Measurements from ENCODE around the gene ALOX5AP. TPM values are rescaled to one million over a fixed set of nuclear protein-coding genes. Genes with fewer than 3 reads are reported as not detected.

ALOX5AP gene
- total and polyA plus RNA-seq, 4 donors = 17.9 to 753 (median 111) TPM

DNA sequence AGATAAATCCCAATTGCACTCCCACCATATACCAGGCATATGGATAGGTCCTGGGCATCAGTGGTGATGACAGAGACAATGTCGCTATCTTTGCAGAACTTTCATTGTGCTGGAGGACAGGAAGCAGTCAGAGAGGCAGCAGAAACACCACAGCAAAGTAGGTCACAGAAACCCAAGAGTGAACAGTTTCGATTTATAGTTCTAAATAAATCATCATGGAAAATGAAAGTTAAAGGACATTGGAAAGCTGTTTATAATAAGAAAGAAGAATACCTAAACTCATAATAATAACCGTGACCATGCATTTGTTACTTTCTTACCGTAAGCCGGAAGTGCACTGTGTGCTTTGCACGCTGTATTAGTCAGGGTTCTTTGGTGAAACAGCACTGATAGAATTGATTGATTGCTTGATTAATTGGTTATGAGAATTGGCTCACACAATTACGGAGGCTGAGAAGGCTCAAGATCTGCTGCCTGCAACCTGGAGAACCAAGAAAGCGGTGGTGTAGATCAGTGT, 38.9 kb downstream of the ALOX5AP start:
- H3K36me3 ChIP-seq (ENCODE audit: control insufficient read depth in 4 of 4, insufficient read depth in 4 of 4, low read length in 4 of 4) = no peaks in the 10 kb centered on the region
- H3K4me1 ChIP-seq (ENCODE audit: control insufficient read depth in 5 of 5, insufficient read depth in 5 of 5, low read length in 5 of 5) = peaks cover 0 to 2% (median 0%) of the 10 kb centered on the region in 5 donors
- H3K27me3 ChIP-seq (ENCODE audit: control insufficient read depth in 3 of 3, insufficient read depth in 3 of 3, low read length in 2 of 3) = no peaks in the 10 kb centered on the region
- no peak for DNase-seq
- TF ChIP-seq, protein P1, sequence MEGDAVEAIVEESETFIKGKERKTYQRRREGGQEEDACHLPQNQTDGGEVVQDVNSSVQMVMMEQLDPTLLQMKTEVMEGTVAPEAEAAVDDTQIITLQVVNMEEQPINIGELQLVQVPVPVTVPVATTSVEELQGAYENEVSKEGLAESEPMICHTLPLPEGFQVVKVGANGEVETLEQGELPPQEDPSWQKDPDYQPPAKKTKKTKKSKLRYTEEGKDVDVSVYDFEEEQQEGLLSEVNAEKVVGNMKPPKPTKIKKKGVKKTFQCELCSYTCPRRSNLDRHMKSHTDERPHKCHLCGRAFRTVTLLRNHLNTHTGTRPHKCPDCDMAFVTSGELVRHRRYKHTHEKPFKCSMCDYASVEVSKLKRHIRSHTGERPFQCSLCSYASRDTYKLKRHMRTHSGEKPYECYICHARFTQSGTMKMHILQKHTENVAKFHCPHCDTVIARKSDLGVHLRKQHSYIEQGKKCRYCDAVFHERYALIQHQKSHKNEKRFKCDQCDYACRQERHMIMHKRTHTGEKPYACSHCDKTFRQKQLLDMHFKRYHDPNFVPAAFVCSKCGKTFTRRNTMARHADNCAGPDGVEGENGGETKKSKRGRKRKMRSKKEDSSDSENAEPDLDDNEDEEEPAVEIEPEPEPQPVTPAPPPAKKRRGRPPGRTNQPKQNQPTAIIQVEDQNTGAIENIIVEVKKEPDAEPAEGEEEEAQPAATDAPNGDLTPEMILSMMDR (IDR thresholded peaks at IDR 0.05; ENCODE audit: control extremely low read depth, extremely low read depth) = no peak
- no peaks in the 10 kb centered on the region for H3K9me3 ChIP-seq (ENCODE audit: control insufficient read depth in 4 of 4, insufficient read depth in 3 of 4, low read length in 3 of 4)
- no peak overlapping the region for H3K9ac ChIP-seq (ENCODE audit: insufficient read depth in 1 of 2, low read length in 2 of 2)
- no peak overlapping the region for H3K27ac ChIP-seq (ENCODE audit: low read depth in 1 of 2, low read length in 1 of 2)
- H3K4me3 ChIP-seq = no peak overlapping the region
- WGBS, 2 donors = 79 to 89% methylated on average over 8 of the region's 8 CpGs
- ATAC-seq (ENCODE audit: insufficient read depth, low FRiP score) = no peak

DNA sequence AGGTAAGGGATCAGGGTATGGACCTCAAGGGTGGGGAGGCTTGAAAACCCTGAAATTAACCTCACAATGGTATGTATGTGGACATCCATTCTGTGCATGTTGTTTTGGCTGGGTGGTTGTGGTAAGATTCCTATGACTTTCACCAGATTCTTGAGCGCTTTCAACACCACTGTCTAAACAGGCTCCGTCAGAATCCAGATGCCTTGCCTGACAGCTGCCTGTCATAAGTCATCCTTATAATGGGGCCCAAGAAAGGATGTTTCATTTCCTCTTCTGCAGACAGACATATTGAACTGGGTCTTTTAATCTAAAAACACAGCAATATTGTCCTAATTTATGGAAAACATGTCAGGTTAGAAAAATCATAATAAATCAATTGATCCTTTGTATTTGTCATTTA, 41.3 kb downstream of the ALOX5AP start:
- H3K27ac ChIP-seq (ENCODE audit: low read depth in 1 of 2, low read length in 1 of 2) = no peak overlapping the region
- DNase-seq (no peak), ATAC-seq (ENCODE audit: insufficient read depth, low FRiP score) (no peak)
- H3K4me3 ChIP-seq = no peak overlapping the region
- H3K9ac ChIP-seq (ENCODE audit: insufficient read depth in 1 of 2, low read length in 2 of 2) = no peak overlapping the region
- 60 to 86% methylated on average over 2 of the region's 2 CpGs for WGBS, 2 donors
- no peaks in the 10 kb centered on the region for H3K27me3 ChIP-seq (ENCODE audit: control insufficient read depth in 3 of 3, insufficient read depth in 3 of 3, low read length in 2 of 3)
- no peaks in the 10 kb centered on the region for H3K9me3 ChIP-seq (ENCODE audit: control insufficient read depth in 4 of 4, insufficient read depth in 3 of 4, low read length in 3 of 4)
- TF ChIP-seq, protein P1 (IDR thresholded peaks at IDR 0.05; ENCODE audit: control extremely low read depth, extremely low read depth) = no peak
- H3K36me3 ChIP-seq (ENCODE audit: control insufficient read depth in 4 of 4, insufficient read depth in 4 of 4, low read length in 4 of 4) = no peaks in the 10 kb centered on the region
- peaks cover 0 to 4% (median 0%) of the 10 kb centered on the region in 5 donors for H3K4me1 ChIP-seq (ENCODE audit: control insufficient read depth in 5 of 5, insufficient read depth in 5 of 5, low read length in 5 of 5)

DNA sequence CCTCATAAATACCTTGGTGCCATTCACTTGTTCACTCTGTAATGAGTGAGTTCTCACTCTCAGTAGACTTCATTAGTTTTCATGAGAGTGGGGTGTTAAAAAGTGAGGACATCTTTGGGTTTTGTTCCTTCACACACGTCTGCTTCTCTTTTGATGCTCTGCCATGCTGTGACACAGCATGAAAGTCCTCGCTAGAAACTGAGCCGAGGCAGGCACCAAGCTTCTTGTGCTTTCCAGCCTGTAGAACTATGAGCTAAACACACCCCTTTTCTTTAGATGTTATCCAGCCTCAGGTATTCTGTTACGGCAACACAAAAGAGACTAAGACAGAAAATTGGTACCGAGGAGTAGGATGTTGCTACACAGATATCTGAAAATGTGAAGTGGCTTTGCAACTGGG, 43.7 kb downstream of the ALOX5AP start:
- no peak overlapping the region for H3K4me3 ChIP-seq
- WGBS, 2 donors = 83 to 84% methylated on average over 5 of the region's 5 CpGs
- peaks cover 0 to 2% (median 0%) of the 10 kb centered on the region in 4 donors for H3K9me3 ChIP-seq (ENCODE audit: control insufficient read depth in 4 of 4, insufficient read depth in 3 of 4, low read length in 3 of 4)
- H3K9ac ChIP-seq (ENCODE audit: insufficient read depth in 1 of 2, low read length in 2 of 2) = no peak overlapping the region
- ATAC-seq (ENCODE audit: insufficient read depth, low FRiP score) (no peak), DNase-seq (no peak)
- no peak overlapping the region for H3K27ac ChIP-seq (ENCODE audit: low read depth in 1 of 2, low read length in 1 of 2)
- H3K36me3 ChIP-seq (ENCODE audit: control insufficient read depth in 4 of 4, insufficient read depth in 4 of 4, low read length in 4 of 4) = no peaks in the 10 kb centered on the region
- peaks cover 0 to 4% (median 0%) of the 10 kb centered on the region in 5 donors for H3K4me1 ChIP-seq (ENCODE audit: control insufficient read depth in 5 of 5, insufficient read depth in 5 of 5, low read length in 5 of 5)
- TF ChIP-seq, protein P1 (IDR thresholded peaks at IDR 0.05; ENCODE audit: control extremely low read depth, extremely low read depth) = no peak
- no peaks in the 10 kb centered on the region for H3K27me3 ChIP-seq (ENCODE audit: control insufficient read depth in 3 of 3, insufficient read depth in 3 of 3, low read length in 2 of 3)

DNA sequence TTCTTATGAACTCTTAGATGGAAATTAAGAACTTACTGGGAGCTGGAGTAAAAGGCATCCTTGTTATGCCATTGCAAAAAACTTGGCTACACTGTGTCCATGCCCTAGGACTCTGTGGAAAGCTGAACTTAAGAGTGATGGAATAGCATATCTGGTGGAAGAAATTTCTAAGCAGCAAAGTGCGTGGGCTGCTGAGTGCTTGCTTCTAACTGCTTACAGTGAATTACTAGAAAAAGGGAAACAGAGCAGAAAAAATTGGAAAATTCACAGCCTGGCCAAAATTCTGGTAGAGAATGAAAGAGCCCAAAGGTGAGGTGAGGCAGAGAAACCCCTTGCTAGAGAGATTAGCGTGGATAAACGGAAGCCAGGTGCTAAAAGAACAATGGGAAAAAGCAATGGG, 44.3 kb downstream of the ALOX5AP start:
- Histone ChIP-seq H3K27ac (ENCODE audit: low read depth in 1 of 2, low read length in 1 of 2) (no peak overlapping the region), H3K4me1 (ENCODE audit: control insufficient read depth in 5 of 5, insufficient read depth in 5 of 5, low read length in 5 of 5) (peaks cover 0 to 2% (median 0%) of the 10 kb centered on the region in 5 donors), H3K9ac (ENCODE audit: insufficient read depth in 1 of 2, low read length in 2 of 2) (no peak overlapping the region), H3K4me3 (no peak overlapping the region), H3K36me3 (ENCODE audit: control insufficient read depth in 4 of 4, insufficient read depth in 4 of 4, low read length in 4 of 4) (no peaks in the 10 kb centered on the region), H3K27me3 (ENCODE audit: control insufficient read depth in 3 of 3, insufficient read depth in 3 of 3, low read length in 2 of 3) (no peaks in the 10 kb centered on the region), H3K9me3 (ENCODE audit: control insufficient read depth in 4 of 4, insufficient read depth in 3 of 4, low read length in 3 of 4) (peaks cover 0 to 2% (median 0%) of the 10 kb centered on the region in 4 donors)
- WGBS, 2 donors = 85 to 93% methylated on average over 3 of the region's 3 CpGs
- no peak for DNase-seq
- TF ChIP-seq, protein P1 (IDR thresholded peaks at IDR 0.05; ENCODE audit: control extremely low read depth, extremely low read depth) = no peak
- no peak for ATAC-seq (ENCODE audit: insufficient read depth, low FRiP score)

All from lung (tissue), 12 donors.